Endothelial cell of umbilical vein (primary cell): ENCODE measurements around the gene HELZ2. TPM values are rescaled to one million over a fixed set of nuclear protein-coding genes. Genes with fewer than 3 reads are reported as not detected.

Source experiments
- BruUV-seq: library from RNA; stranded (reverse); fragments of 400-500 nt; replicated peaks from 2 replicates; lab custom pipeline; 2021; lab: Mats Ljungman, UMichigan
- CTCF ChIA-PET: fragments of 300-600, 350-600 bp; sonication (Branson Sonifier 250); formaldehyde crosslinking; loops from one replicate; lab custom pipeline; 2021; ENCODE audit warnings: antibody characterized with exemption, inconsistent platforms; lab: Charles Lee
- POLR2A ChIA-PET: fragments of 300-600, 350-600 bp; sonication (Branson Sonifier 250); formaldehyde crosslinking; loops from one replicate; lab custom pipeline; 2021; ENCODE audit warnings: antibody characterized with exemption, inconsistent platforms; lab: Charles Lee
- DNase-seq: peaks from one replicate; pipeline ENCODE4 v3.0.0-alpha.2; 2011; ENCODE audit warnings: low read depth, low spot score
- FAIRE-seq: peaks from 2 replicates; lab custom pipeline; 2011; peaks lifted over from hg19 to GRCh38; lab: Jason Lieb, UNC
- H2AFZ ChIP-seq: 2 replicates; pipeline ENCODE4 v1.6.0; 2012; ENCODE audit warnings: low read depth, low read length, control low read depth, inconsistent platforms
- H3K27ac ChIP-seq: 2 replicates; pipeline ENCODE4 v1.5.1; 2011; ENCODE audit warnings: low read depth, mild to moderate bottlenecking, control low read depth, low read length, moderate library complexity; ENCODE audit not compliant: insufficient read depth
- H3K27me3 ChIP-seq, 2 experiments: 2 replicates each; pipeline versions ENCODE4 v1.6.0 to v1.6.1; 2011; ENCODE audit warnings: low read length in 2 of 2, mixed read lengths in 1 of 2; ENCODE audit not compliant: control insufficient read depth in 2 of 2, insufficient read depth in 2 of 2
- H3K36me3 ChIP-seq, 2 experiments: 2 replicates in 1 of 2; 3 replicates in 1 of 2; pipeline ENCODE4 v1.5.1; 2011; ENCODE audit warnings: low read length in 2 of 2, mild to moderate bottlenecking in 1 of 2, moderate library complexity in 1 of 2; ENCODE audit not compliant: control insufficient read depth in 2 of 2, insufficient read depth in 2 of 2; ENCODE audit errors: extremely low read depth in 1 of 2
- H3K4me1 ChIP-seq: 3 replicates; pipeline ENCODE4 v1.5.1; 2011; ENCODE audit warnings: mild to moderate bottlenecking, low read length; ENCODE audit not compliant: control insufficient read depth, insufficient read depth; ENCODE audit errors: extremely low read depth
- H3K4me2 ChIP-seq: 2 replicates; pipeline ENCODE4 v1.6.1; 2011; ENCODE audit warnings: low read length, control low read depth, mixed read lengths; ENCODE audit not compliant: insufficient read depth
- H3K4me3 ChIP-seq, 3 experiments: fragments of 200-600 bp in 1 of 3; sonication (generic), shearing (Covaris generic) in 1 of 3; replicated peaks in 1 of 3; 2 replicates each; pipeline ENCODE4 v1.5.1; 2011 to 2016; ENCODE audit warnings: control low read depth in 3 of 3, low read length in 3 of 3, mild to moderate bottlenecking in 2 of 3, inconsistent platforms in 1 of 3, low read depth in 1 of 3, moderate library complexity in 1 of 3; ENCODE audit not compliant: insufficient read depth in 1 of 3
- H3K79me2 ChIP-seq: 2 replicates; pipeline ENCODE4 v1.6.0; 2012; ENCODE audit warnings: low read length, inconsistent platforms; ENCODE audit not compliant: control insufficient read depth, insufficient read depth
- H3K9ac ChIP-seq: replicated peaks from 2 replicates; pipeline ENCODE3; 2011; ENCODE audit warnings: low read length, control low read depth; ENCODE audit not compliant: insufficient read depth; ENCODE audit errors: extremely low read depth
- H3K9me1 ChIP-seq: replicated peaks from 3 replicates; pipeline ENCODE4 v1.6.0; 2011; ENCODE audit warnings: mild to moderate bottlenecking, low read length; ENCODE audit not compliant: control insufficient read depth, insufficient read depth; ENCODE audit errors: extremely low read depth
- H3K9me3 ChIP-seq: replicated peaks from 2 replicates; pipeline ENCODE4 v1.5.1; 2012; ENCODE audit warnings: low read length, inconsistent platforms; ENCODE audit not compliant: control insufficient read depth, insufficient read depth
- H4K20me1 ChIP-seq: replicated peaks from 2 replicates; pipeline ENCODE3; 2011; ENCODE audit warnings: mild to moderate bottlenecking, low read length; ENCODE audit not compliant: control insufficient read depth, insufficient read depth; ENCODE audit errors: extremely low read depth
- EZH2 ChIP-seq: IDR thresholded peaks from 2 replicates; pipeline ENCODE4 v1.6.1; 2012; ENCODE audit warnings: borderline replicate concordance, low read depth, mild to moderate bottlenecking, moderate library complexity, low read length, inconsistent platforms; ENCODE audit not compliant: severe bottlenecking
- FOS ChIP-seq: IDR thresholded peaks from 2 replicates; pipeline ENCODE4 v1.6.1; 2011; ENCODE audit warnings: mild to moderate bottlenecking, low read length, moderate library complexity, borderline replicate concordance; ENCODE audit not compliant: insufficient read depth
- GATA2 ChIP-seq: IDR thresholded peaks from 2 replicates; pipeline ENCODE4 v1.7.0; 2011; ENCODE audit warnings: low read depth, mild to moderate bottlenecking, moderate library complexity, mixed read lengths, low read length; ENCODE audit not compliant: insufficient read length, insufficient read depth
- JUN ChIP-seq: IDR thresholded peaks from 2 replicates; pipeline ENCODE4 v1.6.1; 2011; ENCODE audit warnings: borderline replicate concordance, low read depth; ENCODE audit not compliant: insufficient read length, insufficient read depth
- MYC ChIP-seq: IDR thresholded peaks from one replicate; pipeline ENCODE4 v1.6.1; 2011; ENCODE audit warnings: mild to moderate bottlenecking, low read depth, low read length
- POLR2A ChIP-seq: IDR thresholded peaks from 2 replicates; pipeline ENCODE4 v1.6.1; 2012; ENCODE audit warnings: low read depth, mild to moderate bottlenecking, control low read depth, low read length
- POLR2AphosphoS5 ChIP-seq: IDR thresholded peaks from 2 replicates; pipeline ENCODE4 v1.6.1; 2012; ENCODE audit warnings: low read depth, mild to moderate bottlenecking, control low read depth, low read length, moderate library complexity; ENCODE audit not compliant: insufficient read depth
- dilution Hi-C: fragments of 300-500 bp; cut with MboI; formaldehyde crosslinking; loops from one replicate; pipeline ENCODE4 v1.15.0; 2019; ENCODE audit warnings: low sequenced_read_pairs; ENCODE audit not compliant: extremely low pct_ligation_motif_present
- intact Hi-C: fragments of 100-400 bp; cut with micrococcal nuclease; formaldehyde crosslinking; loops from one replicate; pipeline ENCODE4 v1.10.0; 2022
- polyA plus RNA-seq, 4 experiments: library from polyadenylated mRNA; depleted of rRNA in 3 of 4; stranded (reverse) in 3 of 4; unstranded in 1 of 4; fragments of >200 nt; gene quantifications; 2 replicates each; pipeline versions ENCODE4 v1.2.1 to v1.2.3, GENCODE V29; 2011 to 2012; ENCODE audit warnings: missing spikeins in 1 of 4
- total RNA-seq: library from RNA; stranded (reverse); gene quantifications from 2 replicates; pipeline ENCODE4 v1.2.3, GENCODE V29; 2021
- TF ChIP-seq, protein P1 (sequence below): IDR thresholded peaks from 2 replicates; pipeline ENCODE4 v1.6.1; 2011; ENCODE audit not compliant: insufficient read depth, insufficient read length
- TF ChIP-seq, protein P2 (sequence below), 2 donors: IDR thresholded peaks; 1 replicate in 1 of 2; 2 replicates in 1 of 2; pipeline ENCODE4 v1.5.1; 2011; ENCODE audit warnings: low read length in 2 of 2, mild to moderate bottlenecking in 2 of 2, moderate library complexity in 2 of 2, control low read depth in 1 of 2, inconsistent platforms in 1 of 2, low read depth in 1 of 2; ENCODE audit not compliant: insufficient read depth in 1 of 2; ENCODE audit errors: extremely low read depth in 1 of 2

The HELZ2 gene
- total and polyA plus RNA-seq, 2 donors (not counting 3 experiments of a cell fraction or from before 2014, with no cell fraction given): 10.6 to 33.2 TPM

DNA sequence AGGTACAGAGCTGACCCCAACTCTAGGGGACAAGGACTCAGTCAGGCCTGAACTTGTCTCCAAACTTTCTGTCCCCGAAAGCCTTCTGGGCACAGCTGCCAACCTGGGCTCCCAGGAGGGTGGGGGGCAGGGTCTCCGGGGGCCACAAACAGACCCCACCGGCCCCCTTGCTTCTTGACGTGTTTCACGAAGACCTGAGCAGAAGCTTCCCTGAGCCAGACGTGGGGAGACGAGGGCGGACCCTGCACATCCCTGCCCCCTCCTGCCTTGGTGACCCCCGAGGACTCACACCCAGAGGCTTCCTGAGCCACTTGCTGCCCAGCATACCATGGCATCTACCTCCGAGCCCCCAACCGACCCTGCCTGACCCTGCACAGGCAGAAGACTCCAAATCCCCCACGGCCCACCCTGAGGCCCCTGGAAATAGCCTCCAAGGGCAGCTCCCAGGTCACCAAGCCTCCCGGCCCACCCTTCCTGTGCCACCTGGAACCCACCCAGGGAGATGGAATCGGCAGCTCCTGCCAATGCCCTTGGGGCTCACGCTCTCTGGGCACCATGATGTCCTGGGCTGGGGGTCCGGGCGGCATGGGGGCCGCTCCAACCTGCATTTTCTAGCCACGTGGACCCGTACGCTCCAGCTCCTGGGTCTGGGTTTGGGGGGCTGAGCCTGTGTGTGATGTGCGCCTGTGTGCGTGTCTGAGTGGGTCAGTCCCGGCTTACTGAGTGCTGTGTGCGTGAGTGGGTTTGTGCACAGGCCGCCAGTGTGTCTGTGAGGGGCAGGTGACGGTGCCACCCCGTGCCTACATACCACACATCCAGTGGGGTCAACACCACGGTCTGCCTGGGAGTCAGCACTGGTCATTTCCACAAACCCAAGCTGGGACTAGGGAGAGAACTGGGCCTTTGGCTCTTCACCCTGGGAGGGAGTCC is 34.3 kb downstream of the HELZ2 start:
- FAIRE-seq: no peak
- H2AFZ ChIP-seq: no peak overlapping the region
- intact Hi-C loops (loop anchor here (2.0 kb wide), 2 partner anchors 235 to 517 kb away; no protein-coding TSS in a partner anchor), dilution Hi-C loops (no loop called here)
- H4K20me1 ChIP-seq: no peaks in the 10 kb centered on the region
- H3K4me3 ChIP-seq: no peak overlapping the region
- no peak for DNase-seq
- H3K9me3 ChIP-seq: no peaks in the 10 kb centered on the region
- TF ChIP-seq GATA2 (no peak), MYC (no peak), JUN (no peak), POLR2A (no peak), EZH2 (no peak), POLR2AphosphoS5 (no peak), FOS (no peak)
- TF ChIP-seq, protein P1, sequence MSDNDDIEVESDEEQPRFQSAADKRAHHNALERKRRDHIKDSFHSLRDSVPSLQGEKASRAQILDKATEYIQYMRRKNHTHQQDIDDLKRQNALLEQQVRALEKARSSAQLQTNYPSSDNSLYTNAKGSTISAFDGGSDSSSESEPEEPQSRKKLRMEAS: no peak
- TF ChIP-seq, protein P2, sequence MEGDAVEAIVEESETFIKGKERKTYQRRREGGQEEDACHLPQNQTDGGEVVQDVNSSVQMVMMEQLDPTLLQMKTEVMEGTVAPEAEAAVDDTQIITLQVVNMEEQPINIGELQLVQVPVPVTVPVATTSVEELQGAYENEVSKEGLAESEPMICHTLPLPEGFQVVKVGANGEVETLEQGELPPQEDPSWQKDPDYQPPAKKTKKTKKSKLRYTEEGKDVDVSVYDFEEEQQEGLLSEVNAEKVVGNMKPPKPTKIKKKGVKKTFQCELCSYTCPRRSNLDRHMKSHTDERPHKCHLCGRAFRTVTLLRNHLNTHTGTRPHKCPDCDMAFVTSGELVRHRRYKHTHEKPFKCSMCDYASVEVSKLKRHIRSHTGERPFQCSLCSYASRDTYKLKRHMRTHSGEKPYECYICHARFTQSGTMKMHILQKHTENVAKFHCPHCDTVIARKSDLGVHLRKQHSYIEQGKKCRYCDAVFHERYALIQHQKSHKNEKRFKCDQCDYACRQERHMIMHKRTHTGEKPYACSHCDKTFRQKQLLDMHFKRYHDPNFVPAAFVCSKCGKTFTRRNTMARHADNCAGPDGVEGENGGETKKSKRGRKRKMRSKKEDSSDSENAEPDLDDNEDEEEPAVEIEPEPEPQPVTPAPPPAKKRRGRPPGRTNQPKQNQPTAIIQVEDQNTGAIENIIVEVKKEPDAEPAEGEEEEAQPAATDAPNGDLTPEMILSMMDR (IDR thresholded peaks at IDR 0.05; ENCODE audit: extremely low read depth in 1 of 2, insufficient read depth in 1 of 2, low read depth in 1 of 2, low read length in 2 of 2): no peak
- CTCF ChIA-PET: interaction anchor here (0.7 to 5.7 kb wide), 9 partner anchors 7 to 582 kb away, joined by 3 to 89 read pairs (median 12); partner anchors contain the start of genes PPDPF and SRMS
- H3K27ac ChIP-seq: no peak overlapping the region
- no TSS peak for BruUV-seq
- POLR2A ChIA-PET: interaction anchor here (0.6 kb wide), 1 partner anchor 11 kb away, joined by 3 read pairs; no protein-coding TSS in a partner anchor
- H3K36me3 ChIP-seq: no peaks in the 10 kb centered on the region
- H3K9ac ChIP-seq: no peak overlapping the region
- H3K4me2 ChIP-seq: no peak overlapping the region
- H3K27me3 ChIP-seq: no peaks in the 10 kb centered on the region
- no peaks in the 10 kb centered on the region for H3K4me1 ChIP-seq
- H3K9me1 ChIP-seq: no peaks in the 10 kb centered on the region
- H3K79me2 ChIP-seq: no peaks in the 10 kb centered on the region
